Trophoblast cell (in vitro differentiated cells and primary cell): Measurements from ENCODE around the gene LONP2.
"Not testable (repeated sequence)": the region's sequence is repeated elsewhere in the genome, so short reads cannot be mapped to it uniquely, and the experiment has no call there.

Source experiments
- DNase-seq, 2 donors: peaks; one replicate each; pipeline ENCODE4 v3.0.0-alpha.2; 2016
- H2AFZ ChIP-seq: 2 replicates; pipeline ENCODE4 v1.6.1; 2013; ENCODE audit warnings: low read length, moderate library complexity, mild to moderate bottlenecking; ENCODE audit not compliant: insufficient read depth, poor library complexity
- H2AK5ac ChIP-seq: 2 replicates; pipeline ENCODE4 v1.6.1; 2013; ENCODE audit warnings: mild to moderate bottlenecking, low read length
- H2BK120ac ChIP-seq: 2 replicates; pipeline ENCODE4 v1.6.1; 2013; ENCODE audit warnings: low read length, mild to moderate bottlenecking, moderate library complexity; ENCODE audit not compliant: insufficient read depth, poor library complexity
- H2BK12ac ChIP-seq: 2 replicates; pipeline ENCODE4 v1.6.1; 2013; ENCODE audit warnings: mild to moderate bottlenecking, low read length, moderate library complexity
- H2BK5ac ChIP-seq: 2 replicates; pipeline ENCODE4 v1.6.1; 2013; ENCODE audit warnings: low read length, low read depth, moderate library complexity, mild to moderate bottlenecking; ENCODE audit not compliant: poor library complexity
- H3K14ac ChIP-seq: 2 replicates; pipeline ENCODE4 v1.6.1; 2013; ENCODE audit warnings: mild to moderate bottlenecking, low read length
- H3K18ac ChIP-seq: 2 replicates; pipeline ENCODE4 v1.6.1; 2013; ENCODE audit warnings: mild to moderate bottlenecking, low read length
- H3K23ac ChIP-seq: 2 replicates; pipeline ENCODE4 v1.6.1; 2013; ENCODE audit warnings: low read length
- H3K27ac ChIP-seq: 2 replicates; pipeline ENCODE4 v1.5.1; 2013; ENCODE audit warnings: low read depth, mild to moderate bottlenecking, inconsistent platforms, low read length, moderate library complexity
- H3K27me3 ChIP-seq: 2 replicates; pipeline ENCODE4 v1.6.1; 2013; ENCODE audit warnings: inconsistent platforms, mild to moderate bottlenecking, low read length, moderate library complexity; ENCODE audit not compliant: insufficient read depth
- H3K36me3 ChIP-seq, 2 experiments: 1 replicate in 1 of 2; 2 replicates in 1 of 2; pipeline ENCODE4 v1.6.1; 2013; ENCODE audit warnings: low read length in 2 of 2, mild to moderate bottlenecking in 2 of 2, moderate library complexity in 1 of 2; ENCODE audit not compliant: insufficient read depth in 2 of 2, control insufficient read depth in 1 of 2
- H3K4ac ChIP-seq: 2 replicates; pipeline ENCODE4 v1.6.1; 2013; ENCODE audit warnings: low read depth, mild to moderate bottlenecking, low read length, moderate library complexity
- H3K4me1 ChIP-seq, 2 experiments: 1 replicate in 1 of 2; 2 replicates in 1 of 2; pipeline ENCODE4 v1.6.1; 2013; ENCODE audit warnings: low read length in 2 of 2, mild to moderate bottlenecking in 2 of 2, moderate library complexity in 1 of 2; ENCODE audit not compliant: insufficient read depth in 2 of 2, control insufficient read depth in 1 of 2
- H3K4me2 ChIP-seq: 2 replicates; pipeline ENCODE4 v1.6.1; 2013; ENCODE audit warnings: inconsistent platforms, mild to moderate bottlenecking, low read length, moderate library complexity
- H3K4me3 ChIP-seq: 2 replicates; pipeline ENCODE4 v1.5.1; 2013; ENCODE audit warnings: mild to moderate bottlenecking, low read depth, low read length, inconsistent platforms
- H3K79me1 ChIP-seq: one replicate; pipeline ENCODE4 v1.6.1; 2013; ENCODE audit warnings: low read length
- H3K79me2 ChIP-seq: 2 replicates; pipeline ENCODE4 v1.6.1; 2013; ENCODE audit warnings: low read length, mild to moderate bottlenecking; ENCODE audit not compliant: control insufficient read depth, insufficient read depth, poor library complexity
- H3K9ac ChIP-seq: 2 replicates; pipeline ENCODE4 v1.6.1; 2013; ENCODE audit warnings: mild to moderate bottlenecking, low read length
- H3K9me3 ChIP-seq: 2 replicates; pipeline ENCODE4 v1.6.1; 2013; ENCODE audit warnings: low read depth, mild to moderate bottlenecking, control low read depth, inconsistent platforms, low read length; ENCODE audit not compliant: insufficient read depth
- H4K12ac ChIP-seq: 2 replicates; pipeline ENCODE4 v1.6.1; 2013; ENCODE audit warnings: low read depth, mild to moderate bottlenecking, low read length, moderate library complexity
- H4K8ac ChIP-seq: 2 replicates; pipeline ENCODE4 v1.6.1; 2013; ENCODE audit warnings: low read depth, mild to moderate bottlenecking, low read length, moderate library complexity
- H4K91ac ChIP-seq: one replicate; pipeline ENCODE4 v1.6.1; 2013; ENCODE audit warnings: low read depth, mild to moderate bottlenecking, low read length, moderate library complexity
- WGBS: extraction: QIAGEN DNeasy Blood & Tissue Kit; methylation state at CpG from one replicate; pipeline ENCODE4 v1.1.7; 2013; ENCODE audit warnings: missing lambda C conversion rate; ENCODE audit not compliant: insufficient read length, insufficient coverage; ENCODE audit errors: extremely low coverage; 5-methylcytosine and 5-hydroxymethylcytosine counted together

The LONP2 gene

DNA sequence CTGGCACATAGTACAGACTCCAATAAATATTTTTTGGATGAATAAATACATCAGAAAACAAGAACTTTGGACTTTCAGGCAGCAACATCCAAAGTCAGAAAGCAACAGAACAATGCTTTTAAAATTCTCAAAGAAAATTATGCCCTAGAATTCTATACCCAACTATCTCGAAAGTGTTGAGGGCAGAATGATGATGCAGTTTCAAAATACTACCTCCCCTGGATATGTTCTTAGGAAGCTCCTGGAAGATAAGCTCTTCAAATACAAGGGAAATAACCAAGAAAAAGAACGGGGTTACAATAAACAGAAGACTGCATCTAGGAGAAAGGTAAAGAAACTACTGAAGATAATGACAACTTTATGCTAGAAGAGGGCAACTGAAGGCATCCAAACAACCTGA is 130.2 kb downstream of the LONP2 start:
- no peak for DNase-seq
- no peak overlapping the region for H3K4me2 ChIP-seq
- H2AFZ ChIP-seq, result no peak overlapping the region
- no peak overlapping the region for H2BK5ac ChIP-seq
- H4K91ac ChIP-seq, result no peak overlapping the region
- no CpG with 5 or more reads among the region's 2 CpGs for WGBS
- no peak overlapping the region for H4K12ac ChIP-seq
- no peaks in the 10 kb centered on the region for H3K79me1 ChIP-seq
- H2AK5ac ChIP-seq, result no peak overlapping the region
- no peak overlapping the region for H3K23ac ChIP-seq
- H3K9ac ChIP-seq, result no peak overlapping the region
- no peak overlapping the region for H3K4me3 ChIP-seq
- no peaks in the 10 kb centered on the region for H3K36me3 ChIP-seq
- no peak overlapping the region for H3K14ac ChIP-seq
- H3K27ac ChIP-seq, result no peak overlapping the region
- no peak overlapping the region for H2BK12ac ChIP-seq
- no peaks in the 10 kb centered on the region for H3K9me3 ChIP-seq
- no peak overlapping the region for H2BK120ac ChIP-seq
- H3K27me3 ChIP-seq, result no peaks in the 10 kb centered on the region
- H3K79me2 ChIP-seq, result peaks cover 15% of the 10 kb centered on the region
- no peak overlapping the region for H3K18ac ChIP-seq
- H3K4ac ChIP-seq, result no peak overlapping the region
- no peak overlapping the region for H4K8ac ChIP-seq
- H3K4me1 ChIP-seq, result no peaks in the 10 kb centered on the region

GRCh38 chr16:48377301-48377700 is 133.2 kb downstream of the LONP2 start:
- not testable (repeated sequence) for H2AFZ ChIP-seq, H3K4me1 ChIP-seq, H3K14ac ChIP-seq, H4K91ac ChIP-seq, H4K12ac ChIP-seq, H2BK120ac ChIP-seq, H3K4me3 ChIP-seq, H3K4me2 ChIP-seq, H3K18ac ChIP-seq, H3K27me3 ChIP-seq, H3K9ac ChIP-seq, H2AK5ac ChIP-seq, DNase-seq, H3K23ac ChIP-seq, H3K79me1 ChIP-seq, H4K8ac ChIP-seq, H3K9me3 ChIP-seq, H3K36me3 ChIP-seq, H2BK12ac ChIP-seq, H3K27ac ChIP-seq
- Histone ChIP-seq H2BK5ac (peak overlapping the region; percentile 28), H3K79me2 (peaks cover 27% of the 10 kb centered on the region), H3K4ac (peak overlapping the region; percentile 93)
- WGBS, result no CpG with 5 or more reads among the region's 7 CpGs

DNA sequence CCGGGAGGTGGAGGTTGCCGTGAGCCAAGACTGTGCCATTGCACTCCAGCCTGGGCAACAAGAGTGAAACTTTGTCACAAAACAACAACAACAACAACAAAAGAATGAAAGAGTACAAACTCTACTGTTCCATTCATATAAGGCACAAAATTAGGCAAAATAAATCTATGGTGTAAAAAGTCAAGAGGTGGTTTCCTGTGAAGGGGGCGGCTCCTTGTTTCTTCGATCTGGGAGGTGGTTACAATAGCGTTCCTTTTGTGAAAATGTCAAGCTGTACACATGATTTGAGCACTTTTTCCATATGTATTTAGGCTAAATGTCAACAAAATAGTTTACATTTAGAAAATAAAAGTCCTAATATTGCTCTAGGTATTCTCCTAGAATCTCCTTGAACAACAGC is 134.2 kb downstream of the LONP2 start:
- Histone ChIP-seq H2BK12ac (no peak overlapping the region), H2BK5ac (no peak overlapping the region), H3K27me3 (no peaks in the 10 kb centered on the region), H3K14ac (no peak overlapping the region), H3K9me3 (no peaks in the 10 kb centered on the region), H4K8ac (no peak overlapping the region), H3K4ac (peak overlapping the region; percentile 80), H4K91ac (no peak overlapping the region), H2AFZ (no peak overlapping the region), H3K4me2 (no peak overlapping the region), H3K79me2 (peaks cover 27% of the 10 kb centered on the region), H2BK120ac (no peak overlapping the region), H3K36me3 (no peaks in the 10 kb centered on the region), H3K27ac (no peak overlapping the region), H3K23ac (no peak overlapping the region), H3K4me3 (no peak overlapping the region), H3K18ac (no peak overlapping the region), H3K79me1 (no peaks in the 10 kb centered on the region), H4K12ac (no peak overlapping the region), H2AK5ac (no peak overlapping the region), H3K9ac (no peak overlapping the region), H3K4me1 (no peaks in the 10 kb centered on the region)
- no CpG with 5 or more reads among the region's 5 CpGs for WGBS
- no peak for DNase-seq

DNA sequence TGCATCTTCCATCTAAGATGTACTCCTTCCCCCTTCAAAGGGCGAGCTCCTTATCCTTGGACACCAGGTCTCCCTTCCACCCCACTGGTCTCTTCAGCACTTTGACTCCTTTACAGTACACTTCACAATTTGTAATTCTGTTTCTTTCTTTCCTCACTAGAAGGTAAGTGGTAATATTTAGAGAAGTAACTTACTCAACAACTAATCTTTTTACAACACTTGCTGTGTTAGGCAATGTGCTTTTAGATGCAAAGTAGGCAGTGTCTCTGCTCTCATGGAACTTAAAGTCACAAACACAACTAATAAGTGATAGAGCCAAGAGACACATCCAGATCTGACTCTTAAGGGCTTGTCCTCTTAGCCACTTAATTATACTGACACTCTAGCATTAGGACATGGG is 134.7 kb downstream of the LONP2 start:
- H2AK5ac ChIP-seq, result no peak overlapping the region
- H3K4me1 ChIP-seq, result no peaks in the 10 kb centered on the region
- no peaks in the 10 kb centered on the region for H3K9me3 ChIP-seq
- H4K91ac ChIP-seq, result no peak overlapping the region
- no peak overlapping the region for H3K14ac ChIP-seq
- H3K79me2 ChIP-seq, result peaks cover 29% of the 10 kb centered on the region
- no peak overlapping the region for H3K4me3 ChIP-seq
- peak overlapping the region; percentile 81 for H3K4ac ChIP-seq
- H3K4me2 ChIP-seq, result no peak overlapping the region
- no peak overlapping the region for H2BK120ac ChIP-seq
- no peak for DNase-seq
- WGBS, result no CpG with 5 or more reads among the region's 1 CpG
- H3K27me3 ChIP-seq, result no peaks in the 10 kb centered on the region
- no peak overlapping the region for H2BK12ac ChIP-seq
- H4K12ac ChIP-seq, result no peak overlapping the region
- H3K36me3 ChIP-seq, result no peaks in the 10 kb centered on the region
- H3K79me1 ChIP-seq, result peaks cover 1% of the 10 kb centered on the region
- no peak overlapping the region for H3K27ac ChIP-seq
- no peak overlapping the region for H2AFZ ChIP-seq
- no peak overlapping the region for H4K8ac ChIP-seq
- no peak overlapping the region for H3K18ac ChIP-seq
- no peak overlapping the region for H2BK5ac ChIP-seq
- H3K9ac ChIP-seq, result no peak overlapping the region
- no peak overlapping the region for H3K23ac ChIP-seq
